Hepatocyte (in vitro differentiated cells): ENCODE results near the gene TMEM114.

Experiments
- CTCF ChIP-seq: fragments of 200-600 bp; sonication (generic); IDR thresholded peaks from 2 replicates; pipeline ENCODE4 v1.5.1; 2016; ENCODE audit warnings: antibody characterized with exemption, mild to moderate bottlenecking; ENCODE audit not compliant: poor library complexity
- EZH2 ChIP-seq: fragments of 200-600 bp; sonication (generic); IDR thresholded peaks from 2 replicates; pipeline ENCODE4 v1.6.1; 2016; ENCODE audit warnings: antibody characterized with exemption, mild to moderate bottlenecking, borderline replicate concordance
- EZH2phosphoT487 ChIP-seq: fragments of 200-600 bp; sonication (generic); IDR thresholded peaks from one replicate; pipeline ENCODE4 v1.6.1; 2018; ENCODE audit warnings: antibody characterized with exemption, mild to moderate bottlenecking, low read depth, moderate library complexity; ENCODE audit not compliant: unreplicated experiment, severe bottlenecking

DNA sequence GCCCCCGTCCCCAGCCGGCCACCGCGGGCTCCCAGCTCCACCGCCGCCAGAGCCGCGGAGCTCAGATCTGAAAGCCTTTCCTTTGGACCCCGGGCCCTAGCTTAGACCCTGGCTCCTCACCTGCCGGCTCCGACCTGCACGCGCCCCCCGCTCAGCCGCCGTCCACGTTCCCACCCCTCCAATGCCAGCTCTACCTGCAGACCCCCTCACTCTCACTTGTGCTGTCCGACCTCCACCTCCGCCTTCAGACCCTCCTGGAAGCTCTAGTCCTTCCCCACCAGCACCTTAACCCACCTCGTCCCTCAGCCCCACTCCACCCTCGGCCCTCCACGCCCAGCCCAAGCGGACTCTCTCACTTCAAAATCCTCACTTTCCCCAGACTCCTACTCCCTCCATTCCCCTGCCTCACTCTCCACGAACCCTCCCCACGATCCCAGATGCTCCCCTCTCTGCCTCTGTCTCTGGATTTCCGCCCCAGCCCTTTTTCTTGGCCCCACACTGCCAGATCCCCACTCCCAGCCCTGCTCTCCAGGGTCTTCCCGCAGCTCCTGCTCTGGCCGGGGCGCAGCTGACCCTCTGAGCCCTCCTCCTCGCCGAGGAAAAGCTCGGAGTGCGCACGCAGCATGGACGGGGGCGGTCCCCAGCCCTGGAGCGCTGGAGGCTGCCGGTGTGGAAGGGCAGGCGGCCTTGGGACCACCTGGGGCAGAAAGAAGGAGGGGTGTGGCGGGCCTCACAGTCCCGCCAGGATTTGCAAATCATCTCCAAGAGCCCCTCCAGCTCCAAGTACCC is at the start of gene TMEM114:
- TF ChIP-seq CTCF (no peak), EZH2 (peak; percentile 20), EZH2phosphoT487 (no peak)
